Stimulated activated naive CD4-positive, alpha-beta T cell (primary cell): ENCODE data around the gene HIPK4.
"Not testable (repeated sequence)": the region's sequence is repeated elsewhere in the genome, so short reads cannot be mapped to it uniquely, and the experiment has no call there.

Source experiments
- DNase-seq, 6 experiments: peaks; one replicate each; lab custom pipeline; 2025; lab: John Stamatoyannopoulos, UW

The HIPK4 gene

DNA sequence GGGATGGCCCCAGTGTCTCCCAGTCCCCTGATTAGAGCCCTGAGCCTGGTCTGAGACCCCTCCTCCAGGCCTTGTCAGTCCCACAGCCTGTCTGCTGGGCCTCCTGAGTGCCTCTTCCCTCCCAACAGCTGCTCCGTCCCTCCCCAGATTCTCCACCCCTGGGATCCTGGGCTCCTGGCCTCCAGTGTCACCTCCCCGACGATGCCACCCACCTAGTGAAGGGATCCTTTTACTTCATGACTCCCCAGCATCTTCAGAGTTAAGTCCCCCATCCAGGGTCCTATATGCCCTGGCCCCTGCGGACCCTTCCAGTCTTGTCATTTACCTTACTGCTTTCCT lies 27.6 kb upstream of the HIPK4 start:
- DNase-seq, result no peak

DNA sequence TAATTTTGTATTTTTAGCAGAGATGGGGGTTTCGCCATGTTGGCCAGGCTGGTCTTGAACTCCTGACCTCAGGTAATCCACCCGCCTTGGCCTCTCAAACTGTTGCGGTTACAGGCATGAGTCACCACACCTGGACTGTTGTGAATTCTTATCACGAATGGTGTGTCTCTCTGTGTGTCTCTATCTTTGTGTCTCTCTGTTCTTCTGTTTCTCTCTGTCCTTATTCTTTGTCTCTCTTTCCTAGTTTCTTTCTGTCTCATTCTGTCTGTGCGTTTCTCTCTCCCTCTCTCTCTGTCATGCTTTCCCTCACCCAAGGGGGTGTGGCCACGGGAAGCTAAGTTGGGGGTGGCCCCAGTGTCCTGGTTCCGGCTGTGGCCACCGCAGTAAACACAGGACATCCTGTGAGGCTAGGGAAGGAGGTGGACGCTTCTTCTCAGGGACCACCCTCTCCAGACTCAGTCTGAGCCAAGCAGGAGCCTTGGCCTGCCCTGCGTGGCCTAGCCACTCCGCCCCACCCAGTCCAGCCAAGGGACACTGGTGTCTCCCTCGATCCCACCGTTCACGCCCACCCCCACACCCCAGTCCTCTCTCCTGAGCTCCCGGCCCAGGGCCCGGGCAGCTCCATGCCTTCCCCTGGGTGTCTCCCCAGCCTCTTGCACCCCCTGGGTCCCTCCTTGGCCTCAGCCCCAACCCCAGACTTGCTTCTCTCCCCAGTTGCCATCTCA lies 27.1 kb upstream of the HIPK4 start:
- no peak for DNase-seq

DNA sequence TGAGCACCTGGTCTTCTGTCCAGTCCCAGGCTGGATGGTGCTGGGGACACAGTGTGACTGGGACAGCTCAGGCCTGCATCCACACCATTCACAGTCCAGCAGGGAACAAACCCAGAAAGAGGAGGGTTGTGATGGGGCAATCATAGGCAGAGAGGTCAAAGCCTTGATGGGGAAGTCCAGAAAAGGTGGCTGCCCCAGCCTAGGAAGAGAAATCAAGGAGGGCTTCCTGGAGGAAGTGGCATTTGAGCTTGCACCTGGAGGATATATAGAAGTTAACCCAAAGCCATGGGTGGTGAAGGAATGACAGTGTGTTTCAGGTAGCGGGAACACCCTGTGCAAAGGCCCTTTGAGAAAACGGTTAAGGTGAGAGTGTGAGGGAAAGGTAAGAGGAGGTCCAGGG lies 25.8 kb upstream of the HIPK4 start:
- no peak for DNase-seq

DNA sequence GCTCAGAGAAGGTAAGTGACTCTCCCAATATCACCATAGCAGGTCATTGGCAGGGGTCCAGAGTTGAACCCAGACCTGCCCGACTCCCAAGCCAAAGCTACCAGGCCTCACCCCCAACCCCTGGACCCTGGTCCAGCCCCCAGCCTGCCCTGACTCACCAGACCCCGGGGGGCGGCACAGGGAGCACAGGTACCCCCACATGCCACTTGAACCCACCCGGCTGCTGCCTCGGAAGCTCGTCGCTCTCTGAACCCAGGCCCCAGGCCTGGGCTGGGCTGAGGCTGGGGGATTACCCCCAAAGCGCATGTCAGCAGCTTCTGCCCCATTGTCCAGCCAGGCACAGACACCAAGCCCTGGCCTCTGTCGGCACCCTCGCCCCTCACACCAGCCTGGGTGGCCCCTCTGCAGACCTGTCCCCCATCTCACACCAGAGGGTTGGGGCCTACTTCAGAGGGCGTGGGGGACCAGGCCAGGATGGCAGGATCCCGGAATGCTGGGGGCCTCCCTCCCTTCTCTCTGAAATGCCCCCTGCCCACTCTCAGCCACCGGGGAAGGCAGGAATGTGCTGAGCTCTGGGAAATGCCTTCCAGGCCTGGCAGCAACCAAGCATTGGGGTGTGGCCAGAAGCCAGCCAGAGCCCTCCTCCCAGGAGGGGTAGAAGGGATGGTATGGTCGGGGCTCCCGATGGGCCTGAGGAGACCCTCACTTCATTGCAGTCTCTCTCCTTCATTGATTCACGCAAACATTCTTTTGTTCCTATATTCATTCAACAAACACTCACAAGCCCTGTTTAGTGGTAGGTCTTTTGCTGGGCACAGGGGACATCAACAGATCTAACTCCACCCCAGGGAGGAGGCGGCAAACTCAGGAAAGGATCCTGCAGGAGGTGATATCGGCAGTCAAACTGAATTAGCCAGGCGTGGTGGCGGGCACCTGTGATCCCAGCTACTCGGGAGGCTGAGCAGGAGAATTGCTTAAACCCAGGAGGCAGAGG lies 24.9 kb upstream of the HIPK4 start:
- DNase-seq, result no peak

DNA sequence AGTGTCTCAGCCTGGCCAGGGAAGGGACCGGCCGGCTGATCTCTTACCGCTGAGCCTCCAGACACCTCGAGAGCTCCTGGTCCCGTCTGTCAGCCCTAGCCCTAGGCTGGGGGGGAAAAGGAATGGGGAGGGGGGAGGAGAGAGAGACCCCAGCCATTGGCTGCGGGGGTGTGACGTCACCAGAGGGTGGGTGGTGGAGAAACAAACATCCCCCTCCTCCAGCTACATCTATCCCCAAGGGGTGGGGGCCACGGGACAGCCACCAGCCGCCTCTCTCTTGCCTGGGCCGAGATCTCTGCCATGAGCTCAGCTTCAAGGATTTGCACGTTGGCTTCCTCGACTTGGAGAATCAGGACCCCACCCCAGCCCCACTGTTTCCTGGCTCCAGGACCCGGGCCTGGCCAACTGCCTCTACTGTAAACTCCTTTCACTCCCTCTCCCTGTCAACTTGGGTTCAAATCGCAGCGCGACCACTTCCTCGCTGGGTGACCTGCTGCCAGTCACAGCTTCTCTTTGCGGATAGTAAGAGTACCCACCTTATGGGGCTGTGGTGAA lies 23.4 kb upstream of the HIPK4 start, which contains the start of gene PRX:
Gene PRX (minus strand): TSS at position 88 of the 555 bp plus-strand sequence. CDS start 5,446 bp downstream, outside the sequence.
- no peak for DNase-seq

DNA sequence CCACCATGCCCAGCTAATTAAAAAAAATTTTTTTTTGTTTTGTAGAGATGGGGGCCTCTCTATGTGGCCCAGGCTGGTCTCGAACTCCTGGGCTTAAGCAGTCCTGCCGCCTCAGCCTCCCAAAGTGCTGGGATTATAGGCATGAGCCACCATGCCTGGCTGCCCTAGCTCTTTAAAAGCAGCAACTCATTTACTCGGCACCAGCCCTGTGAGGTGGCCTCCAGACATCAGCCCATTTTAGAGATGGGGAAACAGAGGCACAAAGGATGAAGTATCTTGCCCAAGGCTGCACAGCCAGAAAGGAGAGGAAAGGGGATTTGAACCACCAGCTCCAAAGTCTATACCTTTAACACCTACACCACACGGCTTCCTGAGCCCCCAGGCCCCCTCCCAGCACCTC lies 22.9 kb upstream of the HIPK4 start:
- no peak for DNase-seq

DNA sequence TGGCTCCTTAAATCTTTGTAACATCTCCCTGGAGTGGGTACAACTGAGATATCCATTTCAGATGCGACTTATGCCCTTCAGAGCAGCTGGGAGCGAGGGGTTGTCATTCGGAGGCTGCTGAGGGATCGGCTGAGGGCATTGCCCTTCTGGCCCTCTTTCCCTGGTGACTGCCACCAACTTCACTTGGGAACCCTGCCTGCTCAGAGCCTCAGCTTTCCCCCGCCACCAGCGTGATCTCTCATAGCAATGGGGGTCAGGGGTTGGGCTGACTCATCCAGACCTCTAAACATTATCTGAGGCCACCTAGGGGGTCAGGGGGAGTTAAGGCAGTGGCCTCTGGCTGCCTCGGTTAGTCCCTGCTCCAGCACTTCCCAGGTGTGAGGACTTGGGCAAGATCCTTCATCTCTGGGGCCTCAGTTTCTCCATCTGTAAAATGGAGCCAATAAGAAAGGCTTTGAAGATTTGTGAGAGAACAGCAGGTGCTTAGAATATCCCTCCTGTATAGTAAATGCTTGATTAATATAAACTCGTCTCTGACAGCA lies 22.0 kb upstream of the HIPK4 start:
- DNase-seq, result no peak

DNA sequence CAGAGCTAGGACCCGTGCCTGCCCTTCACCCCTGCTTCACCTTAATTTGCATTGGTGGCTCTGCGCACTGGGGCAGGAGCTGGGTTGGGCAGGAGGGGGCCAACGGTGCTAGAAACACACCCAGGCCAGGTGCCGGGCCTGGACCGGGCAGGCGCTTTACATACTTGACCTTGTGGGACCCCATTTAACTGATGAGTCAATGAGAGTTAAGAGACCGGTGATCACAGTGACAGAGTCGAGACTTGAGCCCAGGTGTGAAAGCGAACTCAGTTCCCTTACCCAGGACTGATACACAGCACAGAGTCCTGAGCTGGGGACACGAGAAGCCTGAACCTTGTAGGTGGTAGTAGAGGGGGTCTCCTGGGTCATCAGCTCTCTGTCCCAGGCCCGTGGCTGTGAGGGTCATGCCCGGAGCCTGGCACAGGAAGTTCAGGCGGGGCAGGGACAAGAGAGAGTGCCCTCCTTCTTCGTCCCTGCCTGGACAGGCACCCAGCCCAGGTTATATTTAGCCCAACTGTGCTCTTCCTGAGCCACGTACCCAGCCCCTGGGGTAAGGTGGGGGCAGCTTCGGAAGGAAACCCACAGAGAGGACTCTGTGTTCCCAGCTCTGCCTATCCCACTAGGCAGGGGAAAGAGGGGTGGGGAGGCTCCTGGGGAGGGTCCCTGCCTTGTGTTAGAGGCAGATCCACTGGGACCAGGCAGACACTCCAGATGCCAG lies 21.3 kb upstream of the HIPK4 start:
- DNase-seq, result no peak

DNA sequence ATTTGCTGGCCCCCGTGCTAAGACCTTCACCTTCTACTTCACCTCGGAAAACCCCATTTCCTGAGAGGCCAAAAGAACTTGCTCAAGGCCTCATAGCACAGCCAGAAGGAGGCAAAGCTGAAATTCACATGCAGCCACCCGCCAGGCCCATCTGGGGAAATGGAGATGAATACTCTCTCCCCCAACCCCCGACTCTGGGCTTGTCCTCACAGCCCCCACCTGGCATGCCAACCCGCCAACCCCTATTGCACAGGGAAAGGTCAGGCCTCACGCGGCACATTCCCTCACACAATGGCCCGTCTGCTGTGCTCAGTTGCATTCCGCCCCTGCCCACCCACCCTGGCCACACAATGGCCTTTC lies 20.0 kb upstream of the HIPK4 start:
- no peak for DNase-seq

DNA sequence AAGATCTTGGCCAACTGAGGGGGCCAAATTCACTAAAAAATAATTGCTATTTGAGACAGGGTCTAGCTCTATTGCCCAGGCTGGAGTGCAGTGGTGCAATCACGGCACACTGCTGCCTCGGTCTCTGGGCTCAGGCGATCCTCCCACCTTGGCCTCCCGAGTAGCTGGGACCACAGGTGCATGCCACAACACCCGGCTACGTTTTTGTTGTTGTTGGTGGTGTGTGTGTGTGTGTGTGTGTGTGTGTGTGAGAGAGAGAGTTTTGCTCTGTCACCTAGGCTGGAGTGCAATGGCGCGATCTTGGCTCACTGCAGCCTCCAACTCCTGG lies 18.6 kb upstream of the HIPK4 start:
- not testable (repeated sequence) for DNase-seq

DNA sequence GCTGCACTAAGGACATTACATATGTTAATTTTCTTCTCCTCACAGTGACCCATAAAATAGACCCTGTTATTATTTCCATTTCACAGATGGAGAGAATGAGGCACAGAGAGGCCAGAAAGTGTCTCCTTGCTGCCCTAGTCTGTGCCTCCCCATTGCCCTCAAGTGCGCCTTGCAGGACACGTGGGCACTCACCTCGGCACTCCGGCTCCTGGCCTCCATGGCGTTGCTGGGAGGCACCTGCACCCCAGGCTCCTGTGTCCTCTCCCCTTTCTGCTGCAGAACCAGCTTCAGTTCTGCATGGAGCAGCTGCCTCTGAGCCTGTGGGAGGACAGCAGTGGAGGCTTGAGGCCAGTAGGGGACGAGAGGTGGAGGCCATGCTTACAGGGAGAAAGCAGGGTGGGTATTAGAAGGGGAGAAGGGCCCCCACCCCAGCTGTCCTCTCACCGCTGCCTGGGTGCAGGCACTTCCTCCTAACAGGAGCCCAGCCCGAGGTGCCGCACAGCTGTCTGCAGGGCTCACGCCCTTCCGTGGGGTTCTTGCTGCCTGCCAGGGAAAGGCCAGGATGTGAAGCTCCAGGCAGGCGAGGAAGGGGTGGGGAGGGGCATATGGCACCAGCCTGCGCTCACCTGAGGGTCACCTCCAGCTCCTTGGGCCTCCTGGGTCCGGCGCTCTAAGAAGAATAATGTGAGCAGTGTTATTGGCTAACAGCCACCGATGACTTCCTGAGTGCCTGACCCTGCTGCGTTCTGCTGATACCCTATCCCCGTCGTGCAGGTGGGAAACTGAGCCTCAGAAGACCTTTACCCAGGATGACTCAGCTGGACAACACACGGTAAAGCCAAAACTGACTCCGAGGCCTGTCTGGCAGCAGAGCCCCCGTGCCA lies 18.0 kb upstream of the HIPK4 start:
- DNase-seq, result no peak

DNA sequence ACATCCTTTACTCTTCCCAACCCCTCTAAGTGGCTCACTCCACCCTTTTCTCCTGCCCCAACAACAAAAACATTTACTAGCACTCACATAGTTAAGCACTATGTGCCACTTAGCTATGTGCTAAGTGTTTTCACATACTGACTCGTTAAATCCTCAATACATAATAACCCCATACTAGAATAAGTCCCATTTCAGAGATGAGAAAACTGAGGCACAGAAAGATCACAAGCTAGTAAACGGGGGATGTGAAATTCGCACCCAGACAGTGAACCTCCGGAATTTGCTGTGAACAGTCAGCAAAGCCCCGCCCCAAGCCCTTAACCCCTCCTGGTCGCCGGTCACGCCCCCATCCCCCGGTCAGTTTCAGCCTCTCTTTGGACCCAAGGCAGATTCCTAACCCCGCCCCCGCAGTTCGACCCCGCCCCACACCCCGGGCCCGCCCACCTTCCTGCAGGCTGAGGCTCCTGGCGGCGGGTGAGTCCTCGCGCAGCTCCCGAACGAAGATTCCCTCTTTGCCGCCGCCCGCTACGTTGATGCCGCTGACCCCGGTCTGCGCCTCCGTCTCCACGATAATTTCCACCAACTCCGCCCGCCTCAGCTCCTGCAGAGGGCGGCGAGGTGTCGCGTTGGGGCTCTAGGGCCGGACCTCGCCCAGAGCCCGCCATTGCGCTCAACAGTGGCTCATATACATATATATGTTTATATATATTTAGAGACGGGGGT lies 13.4 kb upstream of the HIPK4 start:
- peak; percentile 52 to 80 (median 74) for DNase-seq

DNA sequence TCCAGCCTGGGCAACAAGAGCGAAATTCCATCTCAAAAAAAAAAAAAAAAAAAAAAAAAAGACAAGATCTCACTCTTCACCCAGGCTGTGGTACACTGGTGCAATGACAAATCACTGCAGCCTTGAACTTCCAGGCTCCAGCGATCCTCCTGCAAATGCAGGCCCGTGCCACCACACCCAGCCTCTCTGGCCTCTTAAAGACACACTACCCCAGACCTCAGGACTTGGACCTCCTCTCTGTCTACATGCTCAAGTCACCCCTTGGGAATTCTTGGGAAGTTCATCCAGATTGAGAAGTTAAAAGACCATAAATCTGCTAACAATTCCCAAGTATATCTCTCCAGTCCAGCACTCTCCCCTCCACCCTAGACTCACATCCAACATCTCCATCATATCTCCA lies 10.6 kb upstream of the HIPK4 start:
- no peak for DNase-seq

DNA sequence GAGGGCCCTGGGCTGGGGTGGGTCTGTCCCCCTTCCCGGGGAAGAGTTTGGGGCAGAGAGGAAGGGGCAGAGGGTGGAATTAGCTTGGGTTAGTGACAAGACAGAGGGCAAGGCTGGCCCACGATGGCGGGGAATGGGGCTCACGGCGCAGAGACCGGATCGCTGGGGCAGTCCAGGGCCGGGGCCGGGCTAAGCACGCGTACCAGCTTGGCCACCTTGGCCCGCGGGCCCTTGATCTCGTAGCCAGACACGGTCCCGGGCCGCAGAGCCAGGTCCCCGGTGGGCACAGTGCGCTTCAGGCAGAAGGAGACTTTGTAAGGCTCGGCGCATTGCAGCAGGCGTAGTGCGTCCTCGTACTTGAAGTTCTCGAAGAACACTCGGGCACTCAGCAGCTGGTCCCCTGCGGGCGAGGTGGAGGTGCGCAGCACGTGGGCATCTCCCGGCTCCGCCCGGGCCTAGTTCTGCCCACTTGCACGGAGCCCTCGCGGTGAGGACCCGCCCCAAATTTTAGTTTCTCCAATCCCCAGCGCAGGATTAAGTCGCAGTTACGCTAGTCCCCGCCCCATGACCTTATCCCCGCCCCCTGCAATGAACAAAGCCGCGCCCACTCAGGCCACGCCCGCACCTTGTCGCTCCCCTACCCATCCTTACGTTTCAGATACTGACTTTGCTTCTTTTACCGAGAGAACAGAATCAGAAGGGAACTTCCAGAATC lies 8.6 kb upstream of the HIPK4 start:
- peak; percentile 36 to 79 (median 68) for DNase-seq

DNA sequence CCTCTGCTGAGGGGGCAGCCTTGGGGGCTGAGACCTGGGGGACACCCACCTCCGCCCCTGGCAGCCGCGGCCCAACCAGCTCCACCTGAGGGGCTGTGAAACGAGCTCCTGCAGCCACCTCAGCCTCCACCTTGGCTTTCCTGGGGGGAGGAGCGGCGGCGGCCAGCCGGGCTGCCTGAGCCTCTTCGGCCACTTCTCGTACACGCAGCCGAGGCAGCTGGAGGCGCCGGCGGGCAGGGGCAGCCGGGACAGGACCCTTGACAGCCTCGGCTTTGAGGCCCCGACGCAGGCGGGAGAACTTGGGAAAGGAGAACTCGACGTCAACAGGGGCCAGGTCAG lies 7.6 kb upstream of the HIPK4 start:
- no peak for DNase-seq

DNA sequence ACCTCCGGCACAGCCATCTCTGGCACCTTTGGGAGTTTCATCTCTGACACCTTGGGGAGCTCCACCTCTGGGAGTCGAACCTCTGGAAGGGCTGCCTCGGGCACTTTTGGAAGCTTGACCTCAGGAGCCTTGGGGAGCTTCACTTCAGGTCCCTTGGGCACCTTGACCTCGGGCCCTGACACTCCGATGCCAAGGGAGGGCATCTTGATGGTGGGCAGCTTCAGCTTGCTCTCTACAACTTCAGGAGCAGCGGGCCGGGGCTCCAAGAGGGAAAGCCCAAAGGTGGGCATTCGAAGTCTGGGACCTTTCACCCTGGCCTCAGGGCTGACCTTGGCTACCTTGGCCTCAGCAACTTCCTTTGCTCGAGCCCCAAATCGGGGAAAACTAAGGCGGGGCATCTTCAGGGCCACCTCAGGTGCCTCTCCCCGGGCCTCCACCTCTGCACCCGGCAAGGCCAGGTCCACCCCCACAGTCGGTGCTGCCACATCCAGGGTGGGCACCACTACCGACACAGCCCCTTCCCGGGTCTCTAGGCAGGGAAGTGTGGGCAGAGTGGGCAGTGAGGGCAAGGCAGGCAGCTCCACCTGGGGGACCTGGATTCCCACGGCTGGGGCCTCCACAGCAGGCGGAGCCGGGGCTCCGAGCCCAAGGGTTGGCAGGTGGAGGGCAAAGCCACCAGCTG lies 7.0 kb upstream of the HIPK4 start:
- no peak for DNase-seq

DNA sequence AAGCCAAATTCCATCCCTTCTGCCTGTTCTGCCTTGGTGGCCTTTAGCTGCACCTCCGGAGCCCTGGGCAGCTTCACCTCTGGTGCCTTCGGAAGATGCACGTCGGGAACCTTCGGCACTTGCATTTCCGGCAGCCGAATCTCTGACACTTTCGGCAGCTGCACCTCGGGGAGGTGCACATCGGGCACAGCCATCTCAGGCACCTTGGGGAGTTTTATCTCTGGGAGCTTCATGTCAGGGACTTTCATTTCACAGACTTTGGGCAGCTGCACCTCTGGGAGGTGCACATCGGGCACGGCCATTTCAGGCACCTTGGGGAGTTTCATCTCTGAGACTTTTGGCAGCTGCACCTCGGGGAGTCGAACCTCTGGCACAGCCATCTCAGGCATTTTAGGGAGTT lies 6.0 kb upstream of the HIPK4 start:
- no peak for DNase-seq

DNA sequence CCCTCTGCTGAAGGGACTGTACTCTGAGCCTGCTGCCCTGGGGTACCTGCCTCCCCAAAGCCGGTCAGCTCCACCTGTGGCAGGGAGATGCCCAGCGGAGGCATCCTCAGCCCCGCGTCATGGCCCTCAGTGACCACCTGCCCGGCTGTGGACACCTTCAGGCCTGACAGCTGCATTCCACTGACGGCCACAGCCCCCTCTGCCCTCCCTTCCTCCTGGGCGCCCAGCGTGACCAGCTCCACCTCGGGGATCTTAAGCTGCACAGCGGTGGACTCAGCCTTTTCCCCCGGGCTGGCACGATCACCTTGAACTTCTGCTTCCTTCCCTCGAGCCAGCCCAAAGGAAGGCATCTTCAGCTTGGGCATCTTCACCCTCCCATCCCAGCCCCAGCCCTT lies 4.8 kb upstream of the HIPK4 start:
- no peak for DNase-seq
